Measurements from ENCODE around the gene GNB1L.

Gene GNB1L

GRCh38 chr22:19760058-19760950 is 94.4 kb downstream of the GNB1L start, which contains the start of gene TBX1:
TSS of gene TBX1 (plus strand) at chr22:19760778. CDS start at chr22:19760844, 66 bp downstream.
- Histone ChIP-seq H3K4ac (ENCODE audit: low read depth, low read length) (no peak within 1 kb of the TSS), H4K12ac (ENCODE audit: low read depth, low read length) (no peak within 1 kb of the TSS), H3K27ac (ENCODE audit: low read depth, low read length) (no peak within 1 kb of the TSS), H3K14ac (ENCODE audit: low read length) (no peak within 1 kb of the TSS), H2BK12ac (ENCODE audit: low read length) (no peak within 1 kb of the TSS), H3K9me3 (ENCODE audit: insufficient read depth, low read depth, low read length) (peaks cover 17% of the 10 kb centered on the region), H2BK5ac (ENCODE audit: low read depth, low read length, poor library complexity) (no peak within 1 kb of the TSS), H3K18ac (ENCODE audit: low read length) (no peak within 1 kb of the TSS), H4K91ac (ENCODE audit: low read depth, low read length) (no peak within 1 kb of the TSS), H3K36me3 (ENCODE audit: control insufficient read depth in 1 of 2, insufficient read depth in 2 of 2, low read length in 2 of 2) (no peaks in the 10 kb centered on the region), H3K4me1 (ENCODE audit: control insufficient read depth in 1 of 2, insufficient read depth in 2 of 2, low read length in 2 of 2) (peaks cover 3 to 6% of the 10 kb centered on the region in 2 experiments), H3K4me2 (ENCODE audit: low read length) (peak within 1 kb of the TSS; percentile 50), H3K23ac (ENCODE audit: low read length) (no peak within 1 kb of the TSS), H3K79me2 (ENCODE audit: control insufficient read depth, insufficient read depth, low read length, poor library complexity) (no peaks in the 10 kb centered on the region), H2AK5ac (ENCODE audit: low read length) (no peak within 1 kb of the TSS), H3K27me3 (ENCODE audit: insufficient read depth, low read length) (peaks cover 93% of the 10 kb centered on the region), H2BK120ac (ENCODE audit: insufficient read depth, low read length, poor library complexity) (no peak within 1 kb of the TSS), H3K79me1 (ENCODE audit: low read length) (no peaks in the 10 kb centered on the region), H3K9ac (ENCODE audit: low read length) (no peak within 1 kb of the TSS), H3K4me3 (ENCODE audit: low read depth, low read length) (no peak within 1 kb of the TSS), H2AFZ (ENCODE audit: insufficient read depth, low read length, poor library complexity) (no peak within 1 kb of the TSS), H4K8ac (ENCODE audit: low read depth, low read length) (no peak within 1 kb of the TSS)
- no CpG with 5 or more reads among the region's 79 CpGs for WGBS (ENCODE audit: extremely low coverage, insufficient coverage, insufficient read length)
- no peak for DNase-seq

- Histone ChIP-seq H3K9me3 (ENCODE audit: insufficient read depth, low read depth, low read length) (peaks cover 20% of the 10 kb centered on the region), H3K4me2 (ENCODE audit: low read length) (no peak overlapping the region), H3K4me1 (ENCODE audit: control insufficient read depth in 1 of 2, insufficient read depth in 2 of 2, low read length in 2 of 2) (peaks cover 3 to 6% of the 10 kb centered on the region in 2 experiments), H3K79me2 (ENCODE audit: control insufficient read depth, insufficient read depth, low read length, poor library complexity) (no peaks in the 10 kb centered on the region), H3K27ac (ENCODE audit: low read depth, low read length) (no peak overlapping the region), H4K12ac (ENCODE audit: low read depth, low read length) (no peak overlapping the region), H3K4ac (ENCODE audit: low read depth, low read length) (no peak overlapping the region), H2AFZ (ENCODE audit: insufficient read depth, low read length, poor library complexity) (no peak overlapping the region), H3K14ac (ENCODE audit: low read length) (no peak overlapping the region), H3K27me3 (ENCODE audit: insufficient read depth, low read length) (peaks cover 93% of the 10 kb centered on the region), H3K9ac (ENCODE audit: low read length) (no peak overlapping the region), H2AK5ac (ENCODE audit: low read length) (no peak overlapping the region), H2BK12ac (ENCODE audit: low read length) (no peak overlapping the region), H3K18ac (ENCODE audit: low read length) (no peak overlapping the region), H4K91ac (ENCODE audit: low read depth, low read length) (no peak overlapping the region), H3K4me3 (ENCODE audit: low read depth, low read length) (no peak overlapping the region), H3K23ac (ENCODE audit: low read length) (no peak overlapping the region), H2BK120ac (ENCODE audit: insufficient read depth, low read length, poor library complexity) (no peak overlapping the region), H4K8ac (ENCODE audit: low read depth, low read length) (no peak overlapping the region), H3K79me1 (ENCODE audit: low read length) (no peaks in the 10 kb centered on the region), H3K36me3 (ENCODE audit: control insufficient read depth in 1 of 2, insufficient read depth in 2 of 2, low read length in 2 of 2) (no peaks in the 10 kb centered on the region), H2BK5ac (ENCODE audit: low read depth, low read length, poor library complexity) (no peak overlapping the region)
- no CpG with 5 or more reads among the region's 43 CpGs for WGBS (ENCODE audit: extremely low coverage, insufficient coverage, insufficient read length)
- DNase-seq, result no peak
Observed at GRCh38 chr22:19759427-19760057, 95.1 kb downstream of the GNB1L start.

- H2AFZ ChIP-seq (ENCODE audit: insufficient read depth, low read length, poor library complexity), result no peak overlapping the region
- H3K9me3 ChIP-seq (ENCODE audit: insufficient read depth, low read depth, low read length), result peaks cover 21% of the 10 kb centered on the region
- H2BK5ac ChIP-seq (ENCODE audit: low read depth, low read length, poor library complexity), result no peak overlapping the region
- no peak overlapping the region for H3K14ac ChIP-seq (ENCODE audit: low read length)
- no peak overlapping the region for H2BK12ac ChIP-seq (ENCODE audit: low read length)
- H4K12ac ChIP-seq (ENCODE audit: low read depth, low read length), result no peak overlapping the region
- H3K9ac ChIP-seq (ENCODE audit: low read length), result no peak overlapping the region
- H3K36me3 ChIP-seq (ENCODE audit: control insufficient read depth in 1 of 2, insufficient read depth in 2 of 2, low read length in 2 of 2), result no peaks in the 10 kb centered on the region
- no peak overlapping the region for H3K4me2 ChIP-seq (ENCODE audit: low read length)
- no peak for DNase-seq
- H3K4me3 ChIP-seq (ENCODE audit: low read depth, low read length), result no peak overlapping the region
- H2BK120ac ChIP-seq (ENCODE audit: insufficient read depth, low read length, poor library complexity), result no peak overlapping the region
- H3K27ac ChIP-seq (ENCODE audit: low read depth, low read length), result no peak overlapping the region
- peaks cover 93% of the 10 kb centered on the region for H3K27me3 ChIP-seq (ENCODE audit: insufficient read depth, low read length)
- no peak overlapping the region for H3K18ac ChIP-seq (ENCODE audit: low read length)
- no peak overlapping the region for H4K91ac ChIP-seq (ENCODE audit: low read depth, low read length)
- H4K8ac ChIP-seq (ENCODE audit: low read depth, low read length), result no peak overlapping the region
- H3K79me1 ChIP-seq (ENCODE audit: low read length), result no peaks in the 10 kb centered on the region
- no CpG with 5 or more reads among the region's 21 CpGs for WGBS (ENCODE audit: extremely low coverage, insufficient coverage, insufficient read length)
- no peak overlapping the region for H2AK5ac ChIP-seq (ENCODE audit: low read length)
- H3K79me2 ChIP-seq (ENCODE audit: control insufficient read depth, insufficient read depth, low read length, poor library complexity), result no peaks in the 10 kb centered on the region
- H3K23ac ChIP-seq (ENCODE audit: low read length), result no peak overlapping the region
- peaks cover 3 to 6% of the 10 kb centered on the region in 2 experiments for H3K4me1 ChIP-seq (ENCODE audit: control insufficient read depth in 1 of 2, insufficient read depth in 2 of 2, low read length in 2 of 2)
- no peak overlapping the region for H3K4ac ChIP-seq (ENCODE audit: low read depth, low read length)
Observed at GRCh38 chr22:19758896-19759426, 95.7 kb downstream of the GNB1L start.

- Histone ChIP-seq H3K27ac (ENCODE audit: low read depth, low read length) (no peak overlapping the region), H3K36me3 (ENCODE audit: control insufficient read depth in 1 of 2, insufficient read depth in 2 of 2, low read length in 2 of 2) (no peaks in the 10 kb centered on the region), H3K9ac (ENCODE audit: low read length) (no peak overlapping the region), H4K91ac (ENCODE audit: low read depth, low read length) (no peak overlapping the region), H3K9me3 (ENCODE audit: insufficient read depth, low read depth, low read length) (peaks cover 18% of the 10 kb centered on the region), H3K14ac (ENCODE audit: low read length) (no peak overlapping the region), H3K4ac (ENCODE audit: low read depth, low read length) (no peak overlapping the region), H2AK5ac (ENCODE audit: low read length) (no peak overlapping the region), H3K4me3 (ENCODE audit: low read depth, low read length) (no peak overlapping the region), H3K4me2 (ENCODE audit: low read length) (no peak overlapping the region), H2BK12ac (ENCODE audit: low read length) (no peak overlapping the region), H2AFZ (ENCODE audit: insufficient read depth, low read length, poor library complexity) (no peak overlapping the region), H3K79me1 (ENCODE audit: low read length) (no peaks in the 10 kb centered on the region), H3K27me3 (ENCODE audit: insufficient read depth, low read length) (peaks cover 90% of the 10 kb centered on the region), H3K79me2 (ENCODE audit: control insufficient read depth, insufficient read depth, low read length, poor library complexity) (no peaks in the 10 kb centered on the region), H2BK5ac (ENCODE audit: low read depth, low read length, poor library complexity) (no peak overlapping the region), H3K23ac (ENCODE audit: low read length) (no peak overlapping the region), H2BK120ac (ENCODE audit: insufficient read depth, low read length, poor library complexity) (no peak overlapping the region), H4K8ac (ENCODE audit: low read depth, low read length) (no peak overlapping the region), H3K4me1 (ENCODE audit: control insufficient read depth in 1 of 2, insufficient read depth in 2 of 2, low read length in 2 of 2) (peaks cover 3 to 6% of the 10 kb centered on the region in 2 experiments), H4K12ac (ENCODE audit: low read depth, low read length) (no peak overlapping the region), H3K18ac (ENCODE audit: low read length) (no peak overlapping the region)
- WGBS (ENCODE audit: extremely low coverage, insufficient coverage, insufficient read length), result no CpG with 5 or more reads among the region's 43 CpGs
- DNase-seq, result no peak
Observed at GRCh38 chr22:19757985-19758895, 96.4 kb downstream of the GNB1L start.

Data from trophoblast cell (in vitro differentiated cells and primary cell).